ENCODE data around the gene SETBP1. TPM values are rescaled to one million over a fixed set of nuclear protein-coding genes. Genes with fewer than 3 reads are reported as not detected.

Gene SETBP1
- total RNA-seq, 4 donors from 2014 or later, result 7.8 to 16.6 (median 11.7) TPM

- H3K4me3 ChIP-seq (ENCODE audit: low read depth, poor library complexity, severe bottlenecking), result no peak overlapping the region
- intact Hi-C loops (cut with DNase I; ENCODE audit: low total_unique reads), result no loop called here
- no peak for DNase-seq (ENCODE audit: low spot score in 2 of 2)
- WGBS, 2 donors, result 66 to 80% methylated on average over 2 of the region's 2 CpGs
- no peak for TF ChIP-seq POLR2A (IDR thresholded peaks at IDR 0.05)
- no peak for TF ChIP-seq CTCF (IDR thresholded peaks at IDR 0.05)
Measured at GRCh38 chr18:44793194-44793593, 112.5 kb downstream of the SETBP1 start.

GRCh38 chr18:44793685-44794084 lies 113.0 kb downstream of the SETBP1 start:
- H3K4me3 ChIP-seq (ENCODE audit: low read depth, poor library complexity, severe bottlenecking), result no peak overlapping the region
- no peak for TF ChIP-seq POLR2A (IDR thresholded peaks at IDR 0.05)
- no peak for TF ChIP-seq CTCF (IDR thresholded peaks at IDR 0.05)
- WGBS, 2 donors, result 96 to 97% methylated on average over 1 of the region's 1 CpG
- DNase-seq (ENCODE audit: low spot score in 2 of 2), result no peak
- intact Hi-C loops (cut with DNase I; ENCODE audit: low total_unique reads), result no loop called here

- TF ChIP-seq POLR2A (IDR thresholded peaks at IDR 0.05) (no peak), CTCF (IDR thresholded peaks at IDR 0.05) (no peak)
- DNase-seq (ENCODE audit: low spot score in 2 of 2), result no peak
- H3K4me3 ChIP-seq (ENCODE audit: low read depth, poor library complexity, severe bottlenecking), result no peak overlapping the region
- 91 to 92% methylated on average over 4 of the region's 4 CpGs for WGBS, 2 donors
- intact Hi-C loops (cut with DNase I; ENCODE audit: low total_unique reads), result no loop called here
Measured at GRCh38 chr18:44795241-44795640, 114.6 kb downstream of the SETBP1 start.

GRCh38 chr18:44796429-44797428 lies 116.0 kb downstream of the SETBP1 start:
- no peak for DNase-seq (ENCODE audit: low spot score in 2 of 2)
- H3K4me3 ChIP-seq (ENCODE audit: low read depth, poor library complexity, severe bottlenecking), result no peak overlapping the region
- TF ChIP-seq CTCF (IDR thresholded peaks at IDR 0.05), result no peak
- TF ChIP-seq POLR2A (IDR thresholded peaks at IDR 0.05), result no peak
- WGBS, 2 donors, result 86 to 89% methylated on average over 6 of the region's 6 CpGs
- intact Hi-C loops (cut with DNase I; ENCODE audit: low total_unique reads), result no loop called here

GRCh38 chr18:44798433-44799048 lies 117.9 kb downstream of the SETBP1 start:
- TF ChIP-seq POLR2A (IDR thresholded peaks at IDR 0.05) (no peak), CTCF (IDR thresholded peaks at IDR 0.05) (no peak)
- DNase-seq (ENCODE audit: low spot score in 2 of 2), result no peak
- intact Hi-C loops (cut with DNase I; ENCODE audit: low total_unique reads), result no loop called here
- WGBS, 2 donors, result 84 to 91% methylated on average over 3 of the region's 3 CpGs
- no peak overlapping the region for H3K4me3 ChIP-seq (ENCODE audit: low read depth, poor library complexity, severe bottlenecking)

Data from lower leg skin (tissue), 4 donors.